A673 (cell line): Measurements from ENCODE around the gene WDR45B.

ENCODE experiments used
- EZH2 ChIP-seq: fragments of 200-600 bp; sonication (generic); IDR thresholded peaks from 2 replicates; pipeline ENCODE4 v1.6.1; 2017; ENCODE audit warnings: borderline replicate concordance, low read depth, mild to moderate bottlenecking, mixed read lengths, antibody characterized with exemption, low read length; ENCODE audit not compliant: poor library complexity, severe bottlenecking
- TF ChIP-seq, protein P1 (sequence below): fragments of 300-800, 200-600 bp; sonication (generic); conservative IDR thresholded peaks from 2 replicates; pipeline ENCODE4 v1.5.1; 2017; ENCODE audit warnings: low read depth, mild to moderate bottlenecking, antibody characterized with exemption, low read length, moderate library complexity, mixed read lengths

DNA sequence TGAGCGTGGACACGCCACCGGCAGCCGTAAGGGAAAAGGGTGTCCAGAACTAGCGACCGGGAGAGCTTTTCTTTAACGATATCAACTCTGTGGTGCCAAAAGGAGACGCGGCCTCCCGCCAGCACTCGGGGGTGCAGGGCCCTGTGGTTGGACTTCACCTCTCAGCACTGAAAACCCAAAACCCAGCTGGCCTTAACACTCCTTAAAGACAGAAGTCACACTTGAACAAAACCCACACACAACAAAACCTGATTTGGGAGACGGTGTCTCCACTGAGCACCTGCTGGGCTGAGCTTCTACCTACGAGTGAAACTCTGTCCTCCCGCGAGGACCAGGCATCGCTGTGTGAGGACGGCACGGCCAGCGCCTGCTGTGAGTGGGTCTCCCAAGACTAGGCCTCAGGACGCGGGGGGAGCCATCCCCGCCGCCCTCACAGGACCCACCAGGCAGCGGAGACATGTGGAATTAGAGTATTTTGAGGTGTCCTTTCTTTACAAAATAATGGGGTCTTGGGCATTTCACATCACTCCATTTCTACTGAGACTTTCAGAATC, 46.7 kb downstream of the WDR45B start:
- TF ChIP-seq, protein P1, sequence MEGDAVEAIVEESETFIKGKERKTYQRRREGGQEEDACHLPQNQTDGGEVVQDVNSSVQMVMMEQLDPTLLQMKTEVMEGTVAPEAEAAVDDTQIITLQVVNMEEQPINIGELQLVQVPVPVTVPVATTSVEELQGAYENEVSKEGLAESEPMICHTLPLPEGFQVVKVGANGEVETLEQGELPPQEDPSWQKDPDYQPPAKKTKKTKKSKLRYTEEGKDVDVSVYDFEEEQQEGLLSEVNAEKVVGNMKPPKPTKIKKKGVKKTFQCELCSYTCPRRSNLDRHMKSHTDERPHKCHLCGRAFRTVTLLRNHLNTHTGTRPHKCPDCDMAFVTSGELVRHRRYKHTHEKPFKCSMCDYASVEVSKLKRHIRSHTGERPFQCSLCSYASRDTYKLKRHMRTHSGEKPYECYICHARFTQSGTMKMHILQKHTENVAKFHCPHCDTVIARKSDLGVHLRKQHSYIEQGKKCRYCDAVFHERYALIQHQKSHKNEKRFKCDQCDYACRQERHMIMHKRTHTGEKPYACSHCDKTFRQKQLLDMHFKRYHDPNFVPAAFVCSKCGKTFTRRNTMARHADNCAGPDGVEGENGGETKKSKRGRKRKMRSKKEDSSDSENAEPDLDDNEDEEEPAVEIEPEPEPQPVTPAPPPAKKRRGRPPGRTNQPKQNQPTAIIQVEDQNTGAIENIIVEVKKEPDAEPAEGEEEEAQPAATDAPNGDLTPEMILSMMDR, result no peak
- no peak for TF ChIP-seq EZH2
